GM19452 (cell line): Measurements from ENCODE around the gene LRIG3.

ENCODE experiments used
- ATAC-seq: cut with Tn5 transposase; IDR thresholded peaks from one replicate; pipeline ENCODE4 v1.9.1; 2021; ENCODE audit not compliant: unreplicated experiment

The LRIG3 gene

GRCh38 chr12:58932806-58933681 is 12.7 kb upstream of the LRIG3 start:
- no peak for ATAC-seq

- ATAC-seq, result no peak
These were observed 11.2 kb upstream of the LRIG3 start for GRCh38 chr12:58931518-58931917.

- ATAC-seq, result no peak
These were observed 10.5 kb upstream of the LRIG3 start for GRCh38 chr12:58930770-58931324.

GRCh38 chr12:58927120-58927519 is 6.8 kb upstream of the LRIG3 start:
- no peak for ATAC-seq

DNA sequence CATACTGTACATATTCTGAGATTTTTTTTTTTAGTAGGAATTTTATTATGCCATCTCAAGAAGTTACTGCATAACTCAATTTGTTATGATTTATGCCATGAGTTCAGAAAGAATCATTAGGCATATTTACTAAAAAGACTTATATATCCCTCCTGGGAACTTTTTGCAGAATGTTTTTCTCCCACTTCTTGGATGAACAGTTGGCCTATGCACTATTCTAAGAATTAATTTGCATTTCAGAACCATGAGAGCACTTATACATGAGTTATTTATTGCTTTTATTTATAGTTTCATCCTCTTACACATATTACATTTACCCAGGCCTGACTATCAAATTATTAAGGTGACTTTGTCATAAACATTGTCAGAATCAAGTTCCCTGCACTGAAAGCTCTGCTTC is 6.3 kb upstream of the LRIG3 start:
- no peak for ATAC-seq

DNA sequence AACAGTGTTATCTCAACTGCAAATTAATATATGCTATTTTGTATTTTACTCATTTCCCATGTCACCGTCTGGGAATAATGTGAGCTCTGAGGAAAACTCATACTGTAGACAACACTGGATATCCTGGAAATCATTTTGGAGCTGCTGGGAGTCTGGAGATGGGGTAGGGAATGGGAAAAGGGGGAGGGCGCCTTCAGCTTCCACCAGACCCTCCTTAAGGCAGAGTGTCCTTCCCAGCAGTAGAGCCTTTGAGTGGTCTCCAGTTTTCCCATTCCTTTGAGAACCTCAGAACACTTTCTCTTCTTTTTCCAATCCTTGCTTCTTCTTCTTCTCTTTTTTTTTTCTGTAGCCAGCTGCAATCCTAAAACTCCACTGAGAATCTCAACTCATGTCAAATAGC is 5.4 kb upstream of the LRIG3 start:
- no peak for ATAC-seq

GRCh38 chr12:58925111-58925611 is 4.9 kb upstream of the LRIG3 start:
- ATAC-seq, result no peak

DNA sequence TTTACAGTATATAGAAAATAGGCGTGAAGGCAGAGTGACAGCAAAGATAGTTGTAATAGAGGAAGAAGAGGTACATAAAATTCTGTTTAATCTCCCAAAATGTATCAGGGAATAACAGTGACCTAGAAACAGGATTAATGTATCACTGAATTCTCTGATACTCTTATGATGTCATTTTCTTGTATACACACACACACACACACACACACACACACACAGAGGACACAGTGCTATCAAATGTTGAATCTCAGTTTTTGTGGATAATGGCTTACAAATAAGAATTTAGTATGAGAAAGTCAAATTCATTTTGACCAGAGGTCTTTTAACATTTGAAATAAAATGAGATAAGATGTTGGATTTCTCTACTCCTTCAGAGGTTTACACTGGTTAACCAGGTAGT is 4.3 kb upstream of the LRIG3 start:
- no peak for ATAC-seq

DNA sequence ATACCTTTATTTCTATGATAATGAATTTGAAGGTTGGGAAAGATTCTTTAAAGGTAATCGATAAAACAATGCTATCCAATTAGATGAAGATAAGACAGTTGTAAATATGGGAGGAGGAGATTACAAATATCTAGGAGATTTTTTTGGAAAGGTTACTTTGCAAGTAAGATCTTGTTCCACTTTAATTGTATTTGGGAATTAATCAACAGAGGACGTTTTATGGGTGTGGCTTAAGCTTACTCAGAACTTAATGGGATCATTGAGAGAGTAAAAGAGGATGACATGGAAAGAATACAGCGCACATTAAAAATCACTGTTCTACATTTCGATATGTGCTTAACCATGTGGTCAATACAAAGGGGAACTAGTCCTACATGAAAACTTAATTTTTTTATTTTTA is 3.5 kb upstream of the LRIG3 start:
- ATAC-seq, result no peak

DNA sequence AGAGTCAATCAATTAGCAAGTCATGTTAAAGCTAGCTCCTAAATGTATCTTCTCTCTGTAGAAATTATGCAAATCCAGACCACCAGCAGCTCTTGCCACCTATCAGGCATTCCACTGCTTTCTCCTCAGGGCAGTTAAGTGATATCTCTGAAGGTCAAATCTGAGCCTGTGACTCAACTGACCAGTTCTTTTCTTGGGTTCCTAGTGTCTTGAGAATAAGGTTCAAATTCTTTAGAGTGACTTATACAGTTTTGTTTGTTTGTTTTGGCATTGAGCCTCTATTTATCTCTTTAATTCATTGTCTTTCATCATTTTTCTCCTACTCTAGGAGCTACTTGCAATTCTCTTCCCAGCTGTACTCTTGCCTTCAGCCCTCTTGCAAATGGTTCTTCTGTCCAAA is 2.5 kb upstream of the LRIG3 start:
- ATAC-seq, result no peak

DNA sequence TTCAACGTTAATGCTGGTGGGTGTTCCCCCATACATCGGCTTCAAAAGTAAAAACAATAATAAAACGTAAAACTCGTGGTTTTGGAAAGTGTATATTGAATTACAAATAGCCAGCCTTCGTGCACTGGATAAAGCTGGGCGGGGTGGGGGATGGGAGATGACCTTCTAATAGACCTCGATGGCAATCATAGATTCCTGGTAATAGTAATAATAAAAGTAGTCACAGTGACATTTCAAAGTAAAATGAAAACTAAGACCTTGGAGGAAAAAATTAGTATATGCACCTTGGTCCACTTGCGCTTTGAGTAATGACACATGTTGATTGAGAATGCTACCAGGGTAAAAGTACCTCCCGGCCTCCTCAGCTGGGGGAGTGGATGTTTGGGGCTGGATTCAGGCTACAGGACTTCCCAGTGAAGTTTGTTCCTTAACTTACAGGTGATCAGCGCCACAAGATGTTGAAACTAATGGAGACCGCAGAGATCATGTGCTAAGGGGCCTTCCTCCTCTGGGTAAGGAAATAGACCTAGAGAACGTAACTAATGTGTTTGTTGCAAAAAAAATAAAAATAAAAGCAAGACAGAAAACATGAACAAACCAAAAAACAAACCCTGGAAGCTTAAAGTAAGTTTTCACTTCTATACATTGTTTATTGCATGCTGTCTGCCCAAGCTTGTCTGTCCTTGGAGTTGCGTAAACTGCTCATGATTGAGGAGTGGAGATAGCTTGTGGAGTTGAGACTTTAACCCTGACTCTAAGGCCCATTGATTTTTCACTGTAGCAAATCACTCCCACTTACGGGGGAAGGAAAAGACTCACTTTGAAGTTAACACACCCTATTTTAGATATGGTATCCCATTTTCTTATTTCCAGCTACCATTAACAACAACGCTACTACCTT is 907 bp upstream of the LRIG3 start:
- no peak for ATAC-seq

DNA sequence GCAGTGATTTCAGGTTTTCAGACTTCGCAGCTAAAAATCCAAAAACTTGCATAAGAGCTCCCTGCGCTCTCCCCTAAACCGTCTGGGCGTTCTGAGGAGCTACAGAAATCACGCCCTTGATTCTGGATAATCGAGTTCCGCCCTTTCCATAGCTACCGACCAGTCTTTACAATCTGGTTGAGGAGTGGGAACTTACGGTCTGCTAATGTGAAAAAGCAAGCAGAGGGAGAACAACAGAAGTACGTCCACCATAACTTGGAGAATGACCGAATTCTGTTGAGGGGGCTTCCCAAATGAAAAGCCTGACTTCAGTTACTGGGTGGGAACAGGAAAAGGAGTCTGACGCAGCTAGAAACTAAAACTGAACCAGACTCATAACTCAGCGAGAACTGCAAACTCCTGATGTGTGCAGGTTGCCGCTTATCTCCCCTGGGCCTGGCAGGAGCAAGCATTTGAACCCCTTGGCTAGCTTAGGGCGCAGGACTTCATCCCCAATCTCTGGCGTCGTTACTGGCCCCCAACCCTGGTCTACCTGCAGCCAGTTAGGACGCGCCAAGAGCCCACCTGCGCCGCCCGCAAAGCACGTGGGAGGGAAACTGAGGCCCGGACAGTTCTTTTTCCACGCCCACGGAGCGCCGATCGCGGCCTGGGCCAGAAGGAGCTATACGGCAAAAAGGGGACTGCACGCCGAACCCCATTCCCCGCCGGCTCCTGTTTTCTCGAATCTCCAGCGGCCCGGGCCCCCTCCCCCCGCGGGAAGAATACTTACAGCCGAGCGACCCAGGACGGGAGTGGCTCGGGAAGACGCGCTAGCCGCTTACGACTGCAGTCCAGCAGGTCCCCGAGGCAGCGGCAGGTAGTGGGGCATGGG is 838 bp downstream of the LRIG3 start:
- no peak for ATAC-seq

DNA sequence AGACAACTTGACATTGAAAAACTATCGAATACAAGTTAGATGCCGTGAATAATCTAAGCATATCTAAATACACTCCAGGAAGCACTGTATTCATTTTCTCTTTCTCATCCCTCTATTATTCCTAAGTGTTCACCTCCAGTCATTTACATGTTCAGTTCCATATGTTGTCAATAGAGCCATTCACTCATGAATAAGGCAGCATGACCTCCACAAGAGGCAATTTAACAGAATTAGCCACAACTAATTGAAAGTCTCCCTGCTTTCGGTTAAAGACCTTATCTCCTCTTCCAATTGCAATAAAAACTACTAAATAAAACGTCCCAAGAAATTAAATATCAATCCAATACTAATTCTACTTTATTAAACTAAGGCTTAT is 1.8 kb downstream of the LRIG3 start:
- no peak for ATAC-seq

DNA sequence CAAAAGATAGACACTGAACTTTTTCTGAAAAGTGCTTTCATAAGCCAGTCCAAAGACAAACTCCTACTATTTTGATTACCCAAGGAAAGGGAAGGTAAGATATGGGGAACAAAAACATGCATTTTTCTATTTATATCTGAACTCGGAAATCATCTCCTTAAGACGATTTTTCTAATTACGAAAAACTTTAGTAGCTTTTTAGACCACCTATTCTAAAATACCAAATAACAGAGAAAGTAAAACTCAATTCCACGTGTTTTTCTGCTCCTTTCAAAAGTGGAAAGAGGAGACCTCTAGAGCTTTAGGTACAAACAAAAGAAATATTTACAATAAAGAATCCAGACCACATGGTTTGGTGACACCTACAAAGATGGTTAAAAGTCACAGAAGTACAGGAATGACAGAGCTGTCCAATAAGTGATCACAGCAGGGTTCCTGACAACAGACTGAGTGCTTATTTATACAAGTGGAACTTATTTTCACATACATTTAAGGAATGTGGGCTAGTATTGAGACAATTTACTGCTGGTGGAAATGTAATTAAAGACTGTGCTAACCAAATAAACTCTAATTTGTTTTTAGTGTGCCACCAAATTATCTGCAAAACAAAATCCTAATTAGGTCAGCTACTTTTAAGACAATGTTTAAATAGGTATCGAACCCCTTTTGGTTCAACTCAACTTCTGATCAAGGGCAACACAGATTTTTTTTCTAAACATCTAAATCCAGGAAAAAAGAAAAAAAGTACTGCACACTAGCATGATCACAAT is 2.4 kb downstream of the LRIG3 start:
- no peak for ATAC-seq

GRCh38 chr12:58916921-58917511 is 3.3 kb downstream of the LRIG3 start:
- ATAC-seq, result no peak

GRCh38 chr12:58916161-58916621 is 4.1 kb downstream of the LRIG3 start:
- no peak for ATAC-seq

GRCh38 chr12:58915634-58916033 is 4.7 kb downstream of the LRIG3 start:
- no peak for ATAC-seq

GRCh38 chr12:58915037-58915436 is 5.3 kb downstream of the LRIG3 start:
- ATAC-seq, result no peak

- no peak for ATAC-seq
These were observed 5.8 kb downstream of the LRIG3 start for GRCh38 chr12:58914457-58914856.
